K562 (cell line): ENCODE measurements around the gene SLC39A11. TPM values are rescaled to one million over a fixed set of nuclear protein-coding genes. Genes with fewer than 3 reads are reported as not detected.

ENCODE experiments used
- ATAC-seq: fragments of 200-7000 bp; cut with Tn5 transposase; 3 replicates; pipeline ENCODE4 v1.9.1; 2020; ENCODE audit warnings: moderate library complexity
- BruUV-seq: library from RNA; stranded (reverse); fragments of 400-500 nt; replicated peaks from 2 replicates; lab custom pipeline; 2021; lab: Mats Ljungman, UMichigan
- CTCF ChIA-PET: fragments of 300-600 bp; formaldehyde crosslinking; extraction: SDS; loops from one replicate; lab custom pipeline; 2021; ENCODE audit warnings: low intra/inter-chr PET ratio; lab: Yijun Ruan, JAX
- POLR2A ChIA-PET: fragments of 300-600, 350-650 bp; sonication (Branson Sonifier 250); formaldehyde crosslinking; extraction: SDS; loops from one replicate; lab custom pipeline; 2021; ENCODE audit warnings: antibody characterized with exemption, inconsistent platforms; lab: Yijun Ruan, JAX
- DNase-seq, 4 experiments: peaks; one replicate each; pipeline versions ENCODE4 v3.0.0 to v3.0.0-alpha.2; 2011 to 2018; ENCODE audit warnings: low spot score in 3 of 4, mixed read lengths in 3 of 4; ENCODE audit errors: extremely low read depth in 1 of 4
- FAIRE-seq: peaks from 2 replicates; lab custom pipeline; 2011; peaks lifted over from hg19 to GRCh38; lab: Jason Lieb, UNC
- H2AFZ ChIP-seq: 2 replicates; pipeline ENCODE4 v1.6.0; 2011; ENCODE audit warnings: low read depth, low read length, control low read depth, inconsistent platforms
- H3K27ac ChIP-seq: fragments of 200-600 bp; 3 replicates; pipeline ENCODE4 v1.8.0; 2011; ENCODE audit warnings: low read depth, mild to moderate bottlenecking, control low read depth, inconsistent platforms, low read length, moderate library complexity, mixed read lengths; ENCODE audit errors: extremely low read depth
- H3K27me3 ChIP-seq, 2 experiments: fragments of 300-600 bp in 1 of 2; 2 replicates in 1 of 2; 3 replicates in 1 of 2; pipeline versions ENCODE4 v1.6.0 to v1.8.0; 2011; ENCODE audit warnings: inconsistent platforms in 2 of 2, low read length in 2 of 2, mild to moderate bottlenecking in 1 of 2, mixed read lengths in 1 of 2, moderate library complexity in 1 of 2; ENCODE audit not compliant: control insufficient read depth in 2 of 2, insufficient read depth in 2 of 2
- H3K36me3 ChIP-seq: fragments of 300-600 bp; 3 replicates; pipeline ENCODE4 v1.8.0; 2011; ENCODE audit warnings: mild to moderate bottlenecking, low read length, inconsistent platforms; ENCODE audit not compliant: control insufficient read depth, insufficient read depth
- H3K4me1 ChIP-seq, 2 experiments: fragments of 200-600 bp in 1 of 2; replicated peaks in 1 of 2; 2 replicates in 1 of 2; 3 replicates in 1 of 2; pipeline versions ENCODE4 v1.5.1 to v1.8.0; 2011; ENCODE audit warnings: inconsistent platforms in 2 of 2, low read length in 2 of 2, mild to moderate bottlenecking in 1 of 2, mixed read lengths in 1 of 2, moderate library complexity in 1 of 2; ENCODE audit not compliant: control insufficient read depth in 2 of 2, insufficient read depth in 2 of 2
- H3K4me2 ChIP-seq: 2 replicates; pipeline ENCODE4 v1.6.1; 2011; ENCODE audit warnings: low read length, control low read depth, inconsistent platforms, mixed read lengths; ENCODE audit not compliant: insufficient read depth
- H3K4me3 ChIP-seq: fragments of 200-600 bp; sonication (generic), shearing (Covaris generic); 2 replicates; pipeline ENCODE4 v1.5.1; 2016; ENCODE audit warnings: control low read depth, inconsistent platforms
- H3K79me2 ChIP-seq: fragments of 200-600 bp; 3 replicates; pipeline ENCODE4 v1.8.0; 2011; ENCODE audit warnings: low read length, inconsistent platforms; ENCODE audit not compliant: control insufficient read depth, insufficient read depth
- H3K9ac ChIP-seq, 2 experiments: 2 replicates each; pipeline versions ENCODE4 v1.6.0 to v1.6.1; 2011; ENCODE audit warnings: low read depth in 2 of 2, low read length in 2 of 2, control low read depth in 1 of 2, inconsistent platforms in 1 of 2, mild to moderate bottlenecking in 1 of 2, mixed read lengths in 1 of 2; ENCODE audit not compliant: insufficient read depth in 1 of 2
- H3K9me1 ChIP-seq: one replicate; pipeline ENCODE4 v1.6.0; 2011; ENCODE audit warnings: inconsistent platforms, mild to moderate bottlenecking, low read length, moderate library complexity; ENCODE audit not compliant: control insufficient read depth, insufficient read depth
- H3K9me3 ChIP-seq: replicated peaks from 2 replicates; pipeline ENCODE4 v1.5.1; 2011; ENCODE audit warnings: low read depth, low read length, inconsistent platforms; ENCODE audit not compliant: control insufficient read depth, insufficient read depth
- H4K20me1 ChIP-seq: replicated peaks from 2 replicates; pipeline ENCODE4 v1.6.1; 2011; ENCODE audit warnings: low read length, inconsistent platforms, mixed read lengths; ENCODE audit not compliant: control insufficient read depth, insufficient read depth
- BHLHE40 ChIP-seq: IDR thresholded peaks from 2 replicates; pipeline ENCODE4 v1.6.1; 2011; ENCODE audit warnings: low read length, improper control_type of control experiment
- CCAR2 ChIP-seq: fragments of 200-400 bp; formaldehyde crosslinking; IDR thresholded peaks from 2 replicates; pipeline ENCODE4 v1.6.1; 2017; ENCODE audit warnings: mild to moderate bottlenecking, low read depth, low read length
- CEBPB ChIP-seq: fragments of 450-650 bp; IDR thresholded peaks from 2 replicates; pipeline ENCODE4 v1.6.1; 2016; ENCODE audit warnings: missing genetic modification characterization, missing compliant biosample characterization
- FIP1L1 ChIP-seq: fragments of 200-400 bp; formaldehyde crosslinking; IDR thresholded peaks from 2 replicates; pipeline ENCODE4 v1.6.1; 2018; ENCODE audit warnings: mild to moderate bottlenecking, low read depth, low read length; ENCODE audit not compliant: poor library complexity, severe bottlenecking
- GABPB2 ChIP-seq: fragments of 250-450 bp; sonication (Bioruptor Pico); conservative IDR thresholded peaks from 2 replicates; pipeline ENCODE4 v1.5.1; 2021; ENCODE audit warnings: mild to moderate bottlenecking
- HDAC1 ChIP-seq, 2 experiments: fragments of 450-650 bp; IDR thresholded peaks; 2 replicates each; pipeline ENCODE4 v1.6.1; 2016 to 2017; ENCODE audit warnings: inconsistent platforms in 1 of 2, mild to moderate bottlenecking in 1 of 2, moderate library complexity in 1 of 2
- HNRNPH1 ChIP-seq: fragments of 200-400 bp; formaldehyde crosslinking; optimal IDR thresholded peaks from 2 replicates; pipeline ENCODE3; 2017; ENCODE audit warnings: low read depth, mild to moderate bottlenecking, low read length, moderate library complexity
- XRCC4 ChIP-seq: IDR thresholded peaks from one replicate; pipeline ENCODE4 v1.6.1; 2011; ENCODE audit not compliant: insufficient read depth, insufficient read length; ENCODE audit errors: extremely low read depth
- ZNF717 ChIP-seq: fragments of 250-450 bp; sonication (Bioruptor Pico); IDR thresholded peaks from 2 replicates; pipeline ENCODE4 v1.5.0; 2021
- WGBS: fragments of 100-300 bp; shearing (Covaris generic); methylation state at CpG from one replicate; pipeline ENCODE4 v1.1.6; 2016; ENCODE audit warnings: low coverage, mixed read lengths; ENCODE audit not compliant: insufficient coverage; ENCODE audit errors: missing lambda C conversion rate; 5-methylcytosine and 5-hydroxymethylcytosine counted together
- in situ Hi-C: fragments of 300-500 bp; cut with MboI; formaldehyde crosslinking; loops from 4 replicates; pipeline ENCODE4 v1.15.0; 2018; ENCODE audit warnings: inconsistent platforms, mixed read lengths
- intact Hi-C: fragments of 100-400 bp; cut with micrococcal nuclease; formaldehyde crosslinking; loops from 2 replicates; pipeline ENCODE4 v1.14.2; 2022
- polyA plus RNA-seq, 8 experiments: library from polyadenylated mRNA; depleted of rRNA in 4 of 8; stranded (reverse) in 5 of 8; unstranded in 3 of 8; fragments of >200 nt; fragmentation: Nextera tagmentation in 2 of 8; fragmentation: Illumina TruSeq in 1 of 8; extraction: Ambion mirVana in 2 of 8; extraction: Trizol in 1 of 8; gene quantifications; 2 replicates each; pipeline versions ENCODE4 v1.2.1 to v1.2.3, GENCODE V29; 2011 to 2014; ENCODE audit warnings: inconsistent platforms in 1 of 8, missing spikeins in 1 of 8
- total RNA-seq, 7 experiments: library from RNA; depleted of rRNA in 6 of 7; stranded (reverse); fragments of >200 nt in 6 of 7; fragmentation: Illumina TruSeq in 2 of 7; extraction: Trizol in 2 of 7; gene quantifications; 2 replicates each; pipeline versions ENCODE4 v1.2.1 to v1.2.3, GENCODE V29; 2011 to 2021; ENCODE audit warnings: low replicate concordance in 1 of 7
- TF ChIP-seq, protein P1 (sequence below): conservative IDR thresholded peaks from 2 replicates; pipeline ENCODE4 v1.6.1; 2011; ENCODE audit warnings: low read depth, mild to moderate bottlenecking, low read length; ENCODE audit not compliant: control insufficient read depth
- TF ChIP-seq, protein P2 (sequence below), 2 experiments: fragments of 450-650 bp in 1 of 2; sonication (generic) in 1 of 2; formaldehyde crosslinking in 1 of 2; IDR thresholded peaks in 1 of 2; conservative IDR thresholded peaks in 1 of 2; 2 replicates each; pipeline versions ENCODE4 v1.6.1 to v1.8.1; 2016 to 2023; ENCODE audit warnings: mild to moderate bottlenecking in 2 of 2, moderate library complexity in 2 of 2, inconsistent platforms in 1 of 2, missing genetic modification reagents in 1 of 2

SLC39A11 gene
- total and polyA plus RNA-seq, 9 of the 15 experiments (the other 6 are each of a cell fraction or from before 2014, with no cell fraction given), result 10.5 to 26.4 (median 13.4) TPM

- FAIRE-seq, result no peak
- no TSS peak for BruUV-seq
- no peak overlapping the region for H3K9ac ChIP-seq
- CTCF ChIA-PET, result no interaction called here
- POLR2A ChIA-PET, result interaction anchor here (0.6 kb wide), 1 partner anchor 34 kb away, joined by 4 read pairs; no protein-coding TSS in a partner anchor
- no peak for ATAC-seq
- H3K4me3 ChIP-seq, result no peak overlapping the region
- no peak for TF ChIP-seq HNRNPH1
- TF ChIP-seq XRCC4, result no peak
- TF ChIP-seq, protein P1, sequence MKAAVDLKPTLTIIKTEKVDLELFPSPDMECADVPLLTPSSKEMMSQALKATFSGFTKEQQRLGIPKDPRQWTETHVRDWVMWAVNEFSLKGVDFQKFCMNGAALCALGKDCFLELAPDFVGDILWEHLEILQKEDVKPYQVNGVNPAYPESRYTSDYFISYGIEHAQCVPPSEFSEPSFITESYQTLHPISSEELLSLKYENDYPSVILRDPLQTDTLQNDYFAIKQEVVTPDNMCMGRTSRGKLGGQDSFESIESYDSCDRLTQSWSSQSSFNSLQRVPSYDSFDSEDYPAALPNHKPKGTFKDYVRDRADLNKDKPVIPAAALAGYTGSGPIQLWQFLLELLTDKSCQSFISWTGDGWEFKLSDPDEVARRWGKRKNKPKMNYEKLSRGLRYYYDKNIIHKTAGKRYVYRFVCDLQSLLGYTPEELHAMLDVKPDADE, result no peak
- H3K79me2 ChIP-seq, result no peaks in the 10 kb centered on the region
- no peak overlapping the region for H3K27ac ChIP-seq
- no peak overlapping the region for H2AFZ ChIP-seq
- in situ Hi-C loops, result no loop called here
- no peaks in the 10 kb centered on the region for H3K36me3 ChIP-seq
- H3K4me2 ChIP-seq, result no peak overlapping the region
- no peaks in the 10 kb centered on the region for H3K4me1 ChIP-seq
- no peaks in the 10 kb centered on the region for H4K20me1 ChIP-seq
- no peak for DNase-seq
- H3K9me1 ChIP-seq, result no peaks in the 10 kb centered on the region
- peaks cover 12 to 37% of the 10 kb centered on the region in 2 experiments for H3K27me3 ChIP-seq
- WGBS, result 0% methylated on average over 6 of the region's 6 CpGs
- intact Hi-C loops, result no loop called here
- no peaks in the 10 kb centered on the region for H3K9me3 ChIP-seq
Observed at GRCh38 chr17:72617557-72617956, 474.9 kb downstream of the SLC39A11 start.

- no peaks in the 10 kb centered on the region for H3K4me1 ChIP-seq
- ATAC-seq (no peak), DNase-seq (no peak), FAIRE-seq (no peak)
- no peak overlapping the region for H2AFZ ChIP-seq
- ChIA-PET POLR2A (no interaction called here), CTCF (no interaction called here)
- H3K9me3 ChIP-seq, result no peaks in the 10 kb centered on the region
- 0% methylated on average over 4 of the region's 4 CpGs for WGBS
- H3K27me3 ChIP-seq, result peaks cover 15 to 41% of the 10 kb centered on the region in 2 experiments
- no peaks in the 10 kb centered on the region for H4K20me1 ChIP-seq
- no peak overlapping the region for H3K9ac ChIP-seq
- BruUV-seq, result no TSS peak
- H3K4me2 ChIP-seq, result no peak overlapping the region
- H3K27ac ChIP-seq, result no peak overlapping the region
- TF ChIP-seq GABPB2 (CRISPR knock-in tag) (no peak), BHLHE40 (no peak), FIP1L1 (no peak), ZNF717 (CRISPR knock-in tag) (no peak), HDAC1 (IDR thresholded peaks at IDR 0.05) (no peak), CEBPB (tag) (no peak), CCAR2 (no peak)
- TF ChIP-seq, protein P2, sequence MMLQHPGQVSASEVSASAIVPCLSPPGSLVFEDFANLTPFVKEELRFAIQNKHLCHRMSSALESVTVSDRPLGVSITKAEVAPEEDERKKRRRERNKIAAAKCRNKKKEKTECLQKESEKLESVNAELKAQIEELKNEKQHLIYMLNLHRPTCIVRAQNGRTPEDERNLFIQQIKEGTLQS (IDR thresholded peaks at IDR 0.05), result no peak
- TF ChIP-seq, protein P2 (CRISPR knock-in tag; conservative IDR thresholded peaks at IDR 0.05), result no peak
- in situ Hi-C loops (no loop called here), intact Hi-C loops (no loop called here)
- no peak overlapping the region for H3K4me3 ChIP-seq
- H3K36me3 ChIP-seq, result no peaks in the 10 kb centered on the region
- H3K9me1 ChIP-seq, result no peaks in the 10 kb centered on the region
- H3K79me2 ChIP-seq, result no peaks in the 10 kb centered on the region
Observed at GRCh38 chr17:72616447-72616846, 476.0 kb downstream of the SLC39A11 start.
